ENCODE results near the gene MRPL12. TPM values are rescaled to one million over a fixed set of nuclear protein-coding genes. Genes with fewer than 3 reads are reported as not detected.

Gene MRPL12
- total and polyA plus RNA-seq, 9 of the 15 experiments (the other 6 are each of a cell fraction or from before 2014, with no cell fraction given), result 0.94 to 338 (median 100) TPM

- TF ChIP-seq ZNF639 (CRISPR knock-in tag; conservative IDR thresholded peaks at IDR 0.05 in 1 of 2, IDR thresholded peaks at IDR 0.05 in 1 of 2) (0 out of 4 replicates have a peak, but pooled peaks of 1 of the 2 experiments have one; percentile 22), SUPT5H (IDR thresholded peaks at IDR 0.05) (0 out of 2 replicates have a peak, but pooled peaks have one; percentile 28), ATF3 (IDR thresholded peaks at IDR 0.05) (peak; percentile 58), ATF3 (CRISPR knock-in tag; conservative IDR thresholded peaks at IDR 0.05) (0 out of 2 replicates have a peak, but pooled peaks have one; percentile 74), ZNF589 (CRISPR knock-in tag; IDR thresholded peaks at IDR 0.05; ENCODE audit: low read depth) (no peak), EP300 (IDR thresholded peaks at IDR 0.05; ENCODE audit: low read length) (no peak), SP2 (IDR thresholded peaks at IDR 0.05; ENCODE audit: extremely low read depth, low read depth, low read length, poor library complexity, severe bottlenecking) (no peak), ZNF830 (CRISPR knock-in tag; IDR thresholded peaks at IDR 0.05) (no peak)
Observed at GRCh38 chr17:81711814-81712467, 8.8 kb downstream of the MRPL12 start, which contains the start of gene SLC25A10 (continued).
